ENCODE results near the gene VLDLR. TPM values are rescaled to one million over a fixed set of nuclear protein-coding genes. Genes with fewer than 3 reads are reported as not detected.

VLDLR gene
- total and polyA plus RNA-seq, 2 donors: 1.6 to 1.8 TPM

DNA sequence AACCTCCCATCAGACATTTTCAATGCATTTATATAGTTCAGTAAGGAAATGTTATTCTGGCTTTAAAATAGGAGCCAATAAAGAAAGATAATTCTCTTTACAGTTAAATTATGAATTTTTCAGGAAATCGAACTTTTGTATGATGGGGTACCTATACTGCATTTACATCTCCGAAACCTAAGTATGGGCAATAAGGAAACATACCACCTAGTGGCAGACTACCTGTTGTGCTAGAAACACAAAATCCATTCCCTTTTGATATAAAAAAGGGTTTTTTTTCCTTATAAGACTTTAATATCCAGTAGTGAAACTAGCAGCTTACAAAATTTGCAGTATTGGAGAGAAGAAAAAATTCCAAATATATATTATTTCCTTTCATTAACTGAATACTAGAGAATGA lies 21.3 kb upstream of the VLDLR start:
- no peak overlapping the region for H3K4me3 ChIP-seq (ENCODE audit: low read length in 2 of 2)
- DNase-seq (ENCODE audit: low read depth in 6 of 9, low spot score in 9 of 9): no peak
- H3K36me3 ChIP-seq (ENCODE audit: control insufficient read depth in 2 of 2, insufficient read depth in 2 of 2, low read length in 1 of 2): no peaks in the 10 kb centered on the region
- no peaks in the 10 kb centered on the region for H3K4me1 ChIP-seq (ENCODE audit: control insufficient read depth in 2 of 2, insufficient read depth in 2 of 2, low read length in 2 of 2)
- H3K27ac ChIP-seq (ENCODE audit: low read depth in 1 of 2, low read length in 1 of 2): no peak overlapping the region
- 92% methylated on average over 2 of the region's 2 CpGs for WGBS
- H3K27me3 ChIP-seq (ENCODE audit: control insufficient read depth in 2 of 2, insufficient read depth in 1 of 2, low read length in 1 of 2): no peaks in the 10 kb centered on the region
- no peaks in the 10 kb centered on the region for H3K9me3 ChIP-seq (ENCODE audit: control insufficient read depth in 2 of 2, insufficient read depth in 1 of 2, low read length in 1 of 2)

DNA sequence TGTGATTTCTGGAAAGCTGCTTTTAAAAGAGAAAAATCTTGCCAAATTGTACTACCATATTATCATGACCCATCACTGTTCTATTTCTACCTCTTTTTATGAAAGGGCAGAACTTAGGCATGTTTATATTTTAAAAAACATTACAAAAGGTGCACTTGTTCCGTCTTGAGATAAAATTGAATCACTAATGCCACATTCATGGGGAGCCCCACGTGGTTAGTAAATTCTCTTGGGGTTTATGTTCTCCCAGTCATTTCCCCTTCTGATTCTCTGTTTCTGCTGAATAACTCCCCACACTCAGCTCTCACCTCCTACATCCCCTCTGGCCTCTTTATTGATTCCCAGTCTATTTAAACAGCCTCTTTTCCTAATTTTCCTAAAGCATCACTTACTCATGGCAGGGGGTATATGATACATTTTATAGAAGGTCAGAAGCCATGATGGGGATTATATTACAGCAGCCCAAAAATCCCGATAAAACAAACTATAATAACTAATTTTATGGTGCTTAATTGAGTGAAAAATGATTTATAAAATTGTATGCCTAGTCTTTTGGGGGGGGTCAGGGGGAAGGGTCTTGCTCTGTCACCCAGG lies 19.7 kb upstream of the VLDLR start:
- Histone ChIP-seq H3K27ac (ENCODE audit: low read depth in 1 of 2, low read length in 1 of 2) (no peak overlapping the region), H3K9me3 (ENCODE audit: control insufficient read depth in 2 of 2, insufficient read depth in 1 of 2, low read length in 1 of 2) (no peaks in the 10 kb centered on the region), H3K4me1 (ENCODE audit: control insufficient read depth in 2 of 2, insufficient read depth in 2 of 2, low read length in 2 of 2) (no peaks in the 10 kb centered on the region), H3K27me3 (ENCODE audit: control insufficient read depth in 2 of 2, insufficient read depth in 1 of 2, low read length in 1 of 2) (no peaks in the 10 kb centered on the region), H3K4me3 (ENCODE audit: low read length in 2 of 2) (no peak overlapping the region), H3K36me3 (ENCODE audit: control insufficient read depth in 2 of 2, insufficient read depth in 2 of 2, low read length in 1 of 2) (no peaks in the 10 kb centered on the region)
- WGBS: 64% methylated on average over 3 of the region's 3 CpGs
- DNase-seq (ENCODE audit: low read depth in 6 of 9, low spot score in 9 of 9): no peak

DNA sequence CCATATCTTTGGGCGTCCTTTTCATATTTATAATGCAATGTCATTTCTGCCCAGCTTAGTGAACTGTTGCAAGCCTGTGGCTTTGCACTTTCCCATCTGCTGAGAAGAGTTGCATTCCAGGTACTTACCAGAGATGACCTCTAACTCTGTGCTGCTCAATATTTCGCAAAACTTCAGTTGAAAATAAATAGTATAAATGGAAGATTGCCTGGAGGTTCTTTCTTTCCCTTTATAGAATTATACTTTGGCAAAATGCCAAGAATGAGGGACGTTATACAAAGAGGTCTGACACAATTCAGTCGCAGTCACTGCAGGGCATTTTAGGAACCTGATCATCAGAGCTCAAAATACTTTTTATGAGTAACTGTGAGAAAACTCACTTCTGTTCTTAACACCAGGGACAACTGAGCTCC lies 18.9 kb upstream of the VLDLR start:
- Histone ChIP-seq H3K27me3 (ENCODE audit: control insufficient read depth in 2 of 2, insufficient read depth in 1 of 2, low read length in 1 of 2) (no peaks in the 10 kb centered on the region), H3K36me3 (ENCODE audit: control insufficient read depth in 2 of 2, insufficient read depth in 2 of 2, low read length in 1 of 2) (no peaks in the 10 kb centered on the region), H3K9me3 (ENCODE audit: control insufficient read depth in 2 of 2, insufficient read depth in 1 of 2, low read length in 1 of 2) (no peaks in the 10 kb centered on the region), H3K4me1 (ENCODE audit: control insufficient read depth in 2 of 2, insufficient read depth in 2 of 2, low read length in 2 of 2) (no peaks in the 10 kb centered on the region), H3K27ac (ENCODE audit: low read depth in 1 of 2, low read length in 1 of 2) (no peak overlapping the region), H3K4me3 (ENCODE audit: low read length in 2 of 2) (no peak overlapping the region)
- 54% methylated on average over 4 of the region's 4 CpGs for WGBS
- DNase-seq (ENCODE audit: low read depth in 6 of 9, low spot score in 9 of 9): no peak

DNA sequence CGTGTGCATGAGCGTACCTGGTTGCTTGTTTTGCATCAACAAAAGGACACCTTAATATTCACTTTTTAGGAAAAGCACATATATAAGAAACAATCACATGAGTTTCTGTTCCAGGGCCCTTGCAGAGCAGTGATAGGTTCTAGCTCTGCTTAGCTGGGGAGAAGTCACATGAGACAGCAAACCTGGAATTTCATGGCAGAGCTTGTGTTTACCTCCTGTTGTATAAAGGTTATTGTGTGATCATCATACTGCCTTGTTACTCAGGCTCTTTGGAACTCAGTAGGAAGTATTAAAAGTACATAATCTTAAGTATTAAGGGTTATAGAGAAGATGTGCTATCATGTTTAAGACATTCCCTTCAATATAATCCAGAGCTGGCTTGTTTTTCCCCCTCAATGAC lies 18.0 kb upstream of the VLDLR start:
- Histone ChIP-seq H3K27ac (ENCODE audit: low read depth in 1 of 2, low read length in 1 of 2) (no peak overlapping the region), H3K4me1 (ENCODE audit: control insufficient read depth in 2 of 2, insufficient read depth in 2 of 2, low read length in 2 of 2) (no peaks in the 10 kb centered on the region), H3K27me3 (ENCODE audit: control insufficient read depth in 2 of 2, insufficient read depth in 1 of 2, low read length in 1 of 2) (no peaks in the 10 kb centered on the region), H3K4me3 (ENCODE audit: low read length in 2 of 2) (no peak overlapping the region), H3K36me3 (ENCODE audit: control insufficient read depth in 2 of 2, insufficient read depth in 2 of 2, low read length in 1 of 2) (no peaks in the 10 kb centered on the region), H3K9me3 (ENCODE audit: control insufficient read depth in 2 of 2, insufficient read depth in 1 of 2, low read length in 1 of 2) (no peaks in the 10 kb centered on the region)
- 95% methylated on average over 2 of the region's 2 CpGs for WGBS
- no peak for DNase-seq (ENCODE audit: low read depth in 6 of 9, low spot score in 9 of 9)

DNA sequence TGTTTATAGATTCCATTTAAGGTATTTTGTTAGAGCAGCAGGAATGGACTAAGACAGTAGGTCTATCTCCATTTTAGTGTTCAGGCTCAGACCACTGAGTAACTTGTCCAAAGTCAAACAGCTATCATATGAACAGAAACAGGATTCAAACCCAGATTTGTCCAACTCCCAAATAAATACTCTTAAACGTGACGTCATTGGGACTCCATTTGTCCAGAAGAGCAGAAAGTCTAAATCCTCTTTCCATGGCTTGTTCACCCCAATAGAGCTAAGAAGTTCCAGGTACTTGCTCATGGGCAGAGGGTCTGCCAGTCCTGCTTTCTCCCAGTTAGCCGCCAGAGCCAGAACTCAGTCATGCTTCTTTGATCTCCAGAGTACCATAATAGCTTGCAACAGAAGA lies 16.3 kb upstream of the VLDLR start:
- Histone ChIP-seq H3K36me3 (ENCODE audit: control insufficient read depth in 2 of 2, insufficient read depth in 2 of 2, low read length in 1 of 2) (no peaks in the 10 kb centered on the region), H3K27me3 (ENCODE audit: control insufficient read depth in 2 of 2, insufficient read depth in 1 of 2, low read length in 1 of 2) (no peaks in the 10 kb centered on the region), H3K9me3 (ENCODE audit: control insufficient read depth in 2 of 2, insufficient read depth in 1 of 2, low read length in 1 of 2) (no peaks in the 10 kb centered on the region), H3K4me3 (ENCODE audit: low read length in 2 of 2) (no peak overlapping the region), H3K4me1 (ENCODE audit: control insufficient read depth in 2 of 2, insufficient read depth in 2 of 2, low read length in 2 of 2) (no peaks in the 10 kb centered on the region), H3K27ac (ENCODE audit: low read depth in 1 of 2, low read length in 1 of 2) (no peak overlapping the region)
- DNase-seq (ENCODE audit: low read depth in 6 of 9, low spot score in 9 of 9): no peak
- 96% methylated on average over 3 of the region's 3 CpGs for WGBS

DNA sequence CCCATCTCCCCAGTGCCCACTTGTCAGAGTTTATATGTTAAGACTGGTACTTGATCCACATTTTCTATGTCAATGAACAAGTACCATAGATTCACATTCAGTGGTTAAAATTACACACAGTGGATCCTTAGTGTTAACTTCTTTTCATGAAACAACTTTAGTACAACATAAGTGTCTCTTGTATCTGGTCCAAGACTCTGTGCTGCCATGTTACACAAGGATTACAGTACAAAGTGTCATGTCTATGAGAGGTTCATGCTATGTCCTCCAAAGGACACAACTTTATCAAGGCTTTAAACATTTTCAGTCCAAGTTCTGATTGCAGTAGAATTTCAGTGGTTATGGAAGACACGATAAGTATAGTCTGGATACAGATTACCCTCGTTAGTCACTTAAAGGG lies 13.3 kb upstream of the VLDLR start:
- no peaks in the 10 kb centered on the region for H3K27me3 ChIP-seq (ENCODE audit: control insufficient read depth in 2 of 2, insufficient read depth in 1 of 2, low read length in 1 of 2)
- no peaks in the 10 kb centered on the region for H3K4me1 ChIP-seq (ENCODE audit: control insufficient read depth in 2 of 2, insufficient read depth in 2 of 2, low read length in 2 of 2)
- H3K27ac ChIP-seq (ENCODE audit: low read depth in 1 of 2, low read length in 1 of 2): no peak overlapping the region
- no peak for DNase-seq (ENCODE audit: low read depth in 6 of 9, low spot score in 9 of 9)
- H3K4me3 ChIP-seq (ENCODE audit: low read length in 2 of 2): no peak overlapping the region
- H3K9me3 ChIP-seq (ENCODE audit: control insufficient read depth in 2 of 2, insufficient read depth in 1 of 2, low read length in 1 of 2): no peaks in the 10 kb centered on the region
- H3K36me3 ChIP-seq (ENCODE audit: control insufficient read depth in 2 of 2, insufficient read depth in 2 of 2, low read length in 1 of 2): no peaks in the 10 kb centered on the region
- WGBS: 87% methylated on average over 2 of the region's 2 CpGs

DNA sequence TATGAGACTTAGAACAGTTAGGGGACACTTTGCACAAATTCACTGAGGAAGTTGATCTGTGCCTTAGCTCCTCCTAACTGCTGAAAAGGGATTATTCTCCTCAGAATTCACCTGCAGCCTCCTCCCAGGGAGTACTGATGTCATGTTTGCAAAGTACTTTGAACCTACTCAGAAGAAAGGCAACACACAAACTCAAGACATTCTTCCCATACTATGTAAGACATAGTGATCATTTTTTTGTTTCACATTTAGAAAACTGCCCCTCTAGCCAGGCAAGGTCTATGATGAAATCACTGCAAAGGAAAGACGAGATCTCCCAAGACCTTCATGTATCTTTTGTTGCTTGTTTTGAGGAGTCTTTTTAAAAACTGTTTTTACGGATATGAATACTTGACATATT lies 10.6 kb upstream of the VLDLR start:
- Histone ChIP-seq H3K4me1 (ENCODE audit: control insufficient read depth in 2 of 2, insufficient read depth in 2 of 2, low read length in 2 of 2) (no peaks in the 10 kb centered on the region), H3K27ac (ENCODE audit: low read depth in 1 of 2, low read length in 1 of 2) (no peak overlapping the region), H3K36me3 (ENCODE audit: control insufficient read depth in 2 of 2, insufficient read depth in 2 of 2, low read length in 1 of 2) (no peaks in the 10 kb centered on the region), H3K4me3 (ENCODE audit: low read length in 2 of 2) (no peak overlapping the region), H3K27me3 (ENCODE audit: control insufficient read depth in 2 of 2, insufficient read depth in 1 of 2, low read length in 1 of 2) (no peaks in the 10 kb centered on the region), H3K9me3 (ENCODE audit: control insufficient read depth in 2 of 2, insufficient read depth in 1 of 2, low read length in 1 of 2) (no peaks in the 10 kb centered on the region)
- WGBS: 94% methylated on average over 2 of the region's 2 CpGs
- DNase-seq (ENCODE audit: low read depth in 6 of 9, low spot score in 9 of 9): no peak

DNA sequence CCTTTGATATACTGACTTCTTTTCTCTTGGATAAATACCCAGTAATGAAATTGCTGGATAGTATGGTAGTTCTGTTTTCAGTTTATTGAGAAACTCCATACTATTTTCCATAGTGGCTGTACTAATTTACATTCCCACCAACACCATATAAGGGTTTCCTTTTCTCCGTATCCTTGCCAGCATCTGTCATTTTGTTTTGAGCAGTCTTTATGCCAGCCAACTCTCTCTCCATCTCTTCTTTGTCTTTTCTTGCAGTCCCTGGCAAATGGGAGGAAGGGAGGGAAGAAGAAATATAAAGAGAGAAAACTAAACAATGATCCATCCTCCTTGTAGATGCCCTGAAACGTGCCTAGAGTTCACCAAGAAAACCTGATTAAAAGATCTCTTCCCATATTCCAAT lies 9.6 kb upstream of the VLDLR start:
- no peaks in the 10 kb centered on the region for H3K36me3 ChIP-seq (ENCODE audit: control insufficient read depth in 2 of 2, insufficient read depth in 2 of 2, low read length in 1 of 2)
- no peak for DNase-seq (ENCODE audit: low read depth in 6 of 9, low spot score in 9 of 9)
- 92% methylated on average over 2 of the region's 2 CpGs for WGBS

DNA sequence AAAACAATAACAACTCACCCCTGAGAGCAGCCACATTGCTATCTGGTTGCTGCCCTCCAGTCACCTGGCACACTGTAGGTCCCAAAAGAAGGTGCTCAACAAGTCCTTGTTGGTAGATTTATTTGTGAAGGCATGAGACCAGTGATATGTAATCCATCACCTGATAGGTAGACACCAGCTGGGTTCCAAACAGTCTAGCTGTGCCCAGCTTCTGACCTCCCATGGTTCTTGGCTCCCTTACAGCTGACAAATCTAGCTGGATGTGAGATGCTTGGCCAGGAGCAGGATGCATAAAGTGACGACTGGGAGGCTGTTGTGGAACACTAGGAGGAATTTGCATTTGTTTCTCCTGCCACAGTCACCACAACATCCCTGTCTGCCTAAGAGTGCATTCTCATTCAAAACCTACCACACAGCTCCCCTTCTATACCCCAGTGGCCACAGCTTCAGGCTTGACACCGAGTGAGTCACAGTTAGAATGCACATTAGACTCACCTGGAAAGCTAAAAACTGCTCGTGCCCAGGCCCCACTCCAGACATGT lies 7.8 kb upstream of the VLDLR start:
- H3K27me3 ChIP-seq (ENCODE audit: control insufficient read depth in 2 of 2, insufficient read depth in 1 of 2, low read length in 1 of 2): peaks cover under 1 to 3% of the 10 kb centered on the region in 2 donors
- no peaks in the 10 kb centered on the region for H3K9me3 ChIP-seq (ENCODE audit: control insufficient read depth in 2 of 2, insufficient read depth in 1 of 2, low read length in 1 of 2)
- H3K27ac ChIP-seq (ENCODE audit: low read depth in 1 of 2, low read length in 1 of 2): no peak overlapping the region
- H3K36me3 ChIP-seq (ENCODE audit: control insufficient read depth in 2 of 2, insufficient read depth in 2 of 2, low read length in 1 of 2): no peaks in the 10 kb centered on the region
- no peak for DNase-seq (ENCODE audit: low read depth in 6 of 9, low spot score in 9 of 9)
- H3K4me1 ChIP-seq (ENCODE audit: control insufficient read depth in 2 of 2, insufficient read depth in 2 of 2, low read length in 2 of 2): no peaks in the 10 kb centered on the region
- H3K4me3 ChIP-seq (ENCODE audit: low read length in 2 of 2): no peak overlapping the region
- WGBS: 89% methylated on average over 3 of the region's 3 CpGs

More for the DNA sequence above, 9.6 kb upstream of the VLDLR start:
- Histone ChIP-seq H3K9me3 (ENCODE audit: control insufficient read depth in 2 of 2, insufficient read depth in 1 of 2, low read length in 1 of 2) (no peaks in the 10 kb centered on the region), H3K27ac (ENCODE audit: low read depth in 1 of 2, low read length in 1 of 2) (no peak overlapping the region), H3K27me3 (ENCODE audit: control insufficient read depth in 2 of 2, insufficient read depth in 1 of 2, low read length in 1 of 2) (no peaks in the 10 kb centered on the region), H3K4me3 (ENCODE audit: low read length in 2 of 2) (no peak overlapping the region), H3K4me1 (ENCODE audit: control insufficient read depth in 2 of 2, insufficient read depth in 2 of 2, low read length in 2 of 2) (no peaks in the 10 kb centered on the region)
